ENCODE results near the gene SORCS1.

DNA sequence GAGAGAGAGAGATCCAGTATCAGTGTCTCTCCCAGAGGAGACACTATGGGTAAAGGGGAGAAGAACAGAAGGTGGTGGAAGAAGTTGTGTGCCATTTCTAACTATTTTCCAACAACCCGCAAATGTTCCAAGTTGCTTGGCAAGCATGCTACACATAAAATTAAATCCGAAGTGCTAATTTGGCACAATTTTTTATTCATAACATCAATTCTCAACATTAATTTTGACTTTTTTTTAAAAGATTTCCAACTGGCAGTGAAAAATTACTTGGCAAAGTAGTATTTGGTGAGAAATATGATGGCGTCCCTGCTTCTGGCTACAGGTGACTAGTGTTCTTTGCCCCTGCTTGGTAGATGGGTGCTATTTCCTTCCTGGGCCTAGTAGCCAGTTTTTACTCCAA lies 622.0 kb downstream of the SORCS1 start:
- TF ChIP-seq, protein P1, sequence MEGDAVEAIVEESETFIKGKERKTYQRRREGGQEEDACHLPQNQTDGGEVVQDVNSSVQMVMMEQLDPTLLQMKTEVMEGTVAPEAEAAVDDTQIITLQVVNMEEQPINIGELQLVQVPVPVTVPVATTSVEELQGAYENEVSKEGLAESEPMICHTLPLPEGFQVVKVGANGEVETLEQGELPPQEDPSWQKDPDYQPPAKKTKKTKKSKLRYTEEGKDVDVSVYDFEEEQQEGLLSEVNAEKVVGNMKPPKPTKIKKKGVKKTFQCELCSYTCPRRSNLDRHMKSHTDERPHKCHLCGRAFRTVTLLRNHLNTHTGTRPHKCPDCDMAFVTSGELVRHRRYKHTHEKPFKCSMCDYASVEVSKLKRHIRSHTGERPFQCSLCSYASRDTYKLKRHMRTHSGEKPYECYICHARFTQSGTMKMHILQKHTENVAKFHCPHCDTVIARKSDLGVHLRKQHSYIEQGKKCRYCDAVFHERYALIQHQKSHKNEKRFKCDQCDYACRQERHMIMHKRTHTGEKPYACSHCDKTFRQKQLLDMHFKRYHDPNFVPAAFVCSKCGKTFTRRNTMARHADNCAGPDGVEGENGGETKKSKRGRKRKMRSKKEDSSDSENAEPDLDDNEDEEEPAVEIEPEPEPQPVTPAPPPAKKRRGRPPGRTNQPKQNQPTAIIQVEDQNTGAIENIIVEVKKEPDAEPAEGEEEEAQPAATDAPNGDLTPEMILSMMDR (IDR thresholded peaks at IDR 0.05; ENCODE audit: low read depth, low read length, poor library complexity, severe bottlenecking): no peak
- no peak for TF ChIP-seq EZH2phosphoT487 (IDR thresholded peaks at IDR 0.05; ENCODE audit: borderline replicate concordance, low read length)
